ENCODE data around the gene LRTM2. TPM values are rescaled to one million over a fixed set of nuclear protein-coding genes. Genes with fewer than 3 reads are reported as not detected.

The LRTM2 gene
- total RNA-seq, 3 donors from 2014 or later: not detected

DNA sequence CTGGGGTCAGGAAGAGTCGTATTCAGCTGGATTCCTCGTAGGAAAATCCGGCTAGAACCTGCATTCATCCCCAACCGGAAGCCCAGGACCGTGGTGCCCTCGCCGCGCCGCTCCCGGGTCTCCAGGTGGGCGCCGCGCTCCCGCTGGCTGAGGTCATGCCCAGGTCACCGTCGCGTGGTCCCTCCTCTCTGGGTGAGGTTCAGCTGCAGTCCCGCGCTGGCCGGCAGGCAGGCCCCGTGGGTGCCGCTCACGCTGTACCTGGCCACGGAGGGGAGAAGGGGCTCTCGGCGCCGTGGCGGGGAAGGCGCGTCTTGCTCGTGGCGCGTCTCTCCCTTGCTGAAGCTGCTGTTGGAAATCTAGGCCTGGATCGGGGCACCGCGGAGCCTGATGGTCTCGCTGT, 44.5 kb downstream of the LRTM2 start:
- Histone ChIP-seq H3K36me3 (no peaks in the 10 kb centered on the region), H3K27ac (no peak overlapping the region), H3K4me1 (no peaks in the 10 kb centered on the region), H3K27me3 (peaks cover 0 to 7% of the 10 kb centered on the region in 2 donors), H3K9me3 (peaks cover 0 to 8% of the 10 kb centered on the region in 2 donors), H3K4me3 (no peak overlapping the region)
- DNase-seq (ENCODE audit: low spot score in 2 of 2): no peak
- intact Hi-C loops (cut with DNase I; ENCODE audit: low total_unique reads): no loop called here
- TF ChIP-seq, protein P1, sequence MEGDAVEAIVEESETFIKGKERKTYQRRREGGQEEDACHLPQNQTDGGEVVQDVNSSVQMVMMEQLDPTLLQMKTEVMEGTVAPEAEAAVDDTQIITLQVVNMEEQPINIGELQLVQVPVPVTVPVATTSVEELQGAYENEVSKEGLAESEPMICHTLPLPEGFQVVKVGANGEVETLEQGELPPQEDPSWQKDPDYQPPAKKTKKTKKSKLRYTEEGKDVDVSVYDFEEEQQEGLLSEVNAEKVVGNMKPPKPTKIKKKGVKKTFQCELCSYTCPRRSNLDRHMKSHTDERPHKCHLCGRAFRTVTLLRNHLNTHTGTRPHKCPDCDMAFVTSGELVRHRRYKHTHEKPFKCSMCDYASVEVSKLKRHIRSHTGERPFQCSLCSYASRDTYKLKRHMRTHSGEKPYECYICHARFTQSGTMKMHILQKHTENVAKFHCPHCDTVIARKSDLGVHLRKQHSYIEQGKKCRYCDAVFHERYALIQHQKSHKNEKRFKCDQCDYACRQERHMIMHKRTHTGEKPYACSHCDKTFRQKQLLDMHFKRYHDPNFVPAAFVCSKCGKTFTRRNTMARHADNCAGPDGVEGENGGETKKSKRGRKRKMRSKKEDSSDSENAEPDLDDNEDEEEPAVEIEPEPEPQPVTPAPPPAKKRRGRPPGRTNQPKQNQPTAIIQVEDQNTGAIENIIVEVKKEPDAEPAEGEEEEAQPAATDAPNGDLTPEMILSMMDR (IDR thresholded peaks at IDR 0.05): no peak
- TF ChIP-seq POLR2A (IDR thresholded peaks at IDR 0.05) (no peak), POLR2AphosphoS5 (IDR thresholded peaks at IDR 0.05) (no peak)

DNA sequence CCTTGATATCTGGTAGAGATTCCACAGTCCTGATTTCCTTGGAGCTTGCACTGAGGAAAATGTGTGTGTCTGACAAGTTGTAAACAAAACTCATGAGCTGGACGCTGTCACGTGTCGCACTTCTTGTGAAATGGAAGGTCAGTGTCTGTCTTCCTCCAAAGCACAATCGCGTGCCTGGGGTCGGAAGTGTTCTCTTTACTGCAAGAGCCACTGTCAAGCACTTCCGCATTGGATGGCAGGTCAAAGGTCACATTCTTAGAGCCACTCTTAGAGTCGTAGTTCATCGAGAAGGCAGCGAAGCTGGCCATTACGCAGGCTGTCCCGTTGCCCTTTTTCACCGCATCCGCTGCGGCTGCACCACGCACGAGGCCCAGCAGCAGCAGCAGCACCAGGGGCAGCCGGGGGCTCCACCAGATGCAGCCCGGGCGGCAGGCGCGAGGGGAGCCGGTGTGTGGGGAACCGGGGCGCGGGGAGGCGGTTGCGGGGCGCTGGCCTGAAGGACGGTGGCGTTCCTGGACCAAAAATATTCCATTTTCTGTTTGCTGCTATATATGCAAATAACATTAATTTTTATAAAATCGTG, 45.0 kb downstream of the LRTM2 start:
- peaks cover 0 to 7% of the 10 kb centered on the region in 2 donors for H3K27me3 ChIP-seq
- no peaks in the 10 kb centered on the region for H3K36me3 ChIP-seq
- H3K27ac ChIP-seq: no peak overlapping the region
- peaks cover 0 to 8% of the 10 kb centered on the region in 2 donors for H3K9me3 ChIP-seq
- H3K4me1 ChIP-seq: no peaks in the 10 kb centered on the region
- DNase-seq (ENCODE audit: low spot score in 2 of 2): no peak
- no peak overlapping the region for H3K4me3 ChIP-seq
- intact Hi-C loops (cut with DNase I; ENCODE audit: low total_unique reads): no loop called here
- TF ChIP-seq POLR2A (IDR thresholded peaks at IDR 0.05) (no peak), POLR2AphosphoS5 (IDR thresholded peaks at IDR 0.05) (no peak)
- TF ChIP-seq, protein P1 (IDR thresholded peaks at IDR 0.05): no peak

DNA sequence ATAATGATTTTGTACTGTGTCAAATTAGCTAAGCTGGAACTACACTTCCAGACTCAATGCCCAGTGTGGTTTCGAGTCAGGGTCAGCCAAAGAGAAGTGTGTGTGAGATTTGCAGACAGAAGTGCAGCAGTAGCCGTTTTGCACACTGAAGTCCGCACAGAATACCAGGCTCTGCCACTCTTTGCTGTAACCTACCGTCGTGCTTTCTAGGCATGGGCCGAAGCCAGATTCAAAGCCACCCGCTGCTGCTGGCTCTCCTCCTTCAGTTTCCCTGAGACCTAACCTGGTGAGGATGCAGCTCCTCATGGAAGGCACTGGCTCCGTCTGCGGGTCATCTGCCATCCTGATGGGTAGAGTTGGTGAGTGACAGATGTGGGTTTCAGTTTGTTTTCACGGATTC, 48.8 kb downstream of the LRTM2 start:
- peak in 1 of 2 donors; percentile 7 for DNase-seq (ENCODE audit: low spot score in 2 of 2)
- peaks cover 0 to 7% of the 10 kb centered on the region in 2 donors for H3K27me3 ChIP-seq
- intact Hi-C loops (cut with DNase I; ENCODE audit: low total_unique reads): no loop called here

GRCh38 chr12:1870086-1870485, 49.7 kb downstream of the LRTM2 start:
- no peaks in the 10 kb centered on the region for H3K36me3 ChIP-seq
- H3K4me1 ChIP-seq: no peaks in the 10 kb centered on the region
- no peaks in the 10 kb centered on the region for H3K27me3 ChIP-seq
- no peak overlapping the region for H3K27ac ChIP-seq
- peak in 1 of 2 donors; percentile 7 for DNase-seq (ENCODE audit: low spot score in 2 of 2)
- no peak overlapping the region for H3K4me3 ChIP-seq
- intact Hi-C loops (cut with DNase I; ENCODE audit: low total_unique reads): no loop called here
- TF ChIP-seq POLR2A (IDR thresholded peaks at IDR 0.05) (no peak), POLR2AphosphoS5 (IDR thresholded peaks at IDR 0.05) (no peak)
- TF ChIP-seq, protein P1 (IDR thresholded peaks at IDR 0.05): no peak
- peaks cover 0 to 8% of the 10 kb centered on the region in 2 donors for H3K9me3 ChIP-seq

More for the DNA sequence above, 48.8 kb downstream of the LRTM2 start:
- no peak for TF ChIP-seq POLR2AphosphoS5 (IDR thresholded peaks at IDR 0.05)
- TF ChIP-seq, protein P1 (IDR thresholded peaks at IDR 0.05): no peak
- no peak for TF ChIP-seq POLR2A (IDR thresholded peaks at IDR 0.05)
- H3K4me3 ChIP-seq: no peak overlapping the region
- H3K9me3 ChIP-seq: peaks cover 0 to 8% of the 10 kb centered on the region in 2 donors
- H3K27ac ChIP-seq: no peak overlapping the region
- H3K4me1 ChIP-seq: no peaks in the 10 kb centered on the region
- no peaks in the 10 kb centered on the region for H3K36me3 ChIP-seq

DNA sequence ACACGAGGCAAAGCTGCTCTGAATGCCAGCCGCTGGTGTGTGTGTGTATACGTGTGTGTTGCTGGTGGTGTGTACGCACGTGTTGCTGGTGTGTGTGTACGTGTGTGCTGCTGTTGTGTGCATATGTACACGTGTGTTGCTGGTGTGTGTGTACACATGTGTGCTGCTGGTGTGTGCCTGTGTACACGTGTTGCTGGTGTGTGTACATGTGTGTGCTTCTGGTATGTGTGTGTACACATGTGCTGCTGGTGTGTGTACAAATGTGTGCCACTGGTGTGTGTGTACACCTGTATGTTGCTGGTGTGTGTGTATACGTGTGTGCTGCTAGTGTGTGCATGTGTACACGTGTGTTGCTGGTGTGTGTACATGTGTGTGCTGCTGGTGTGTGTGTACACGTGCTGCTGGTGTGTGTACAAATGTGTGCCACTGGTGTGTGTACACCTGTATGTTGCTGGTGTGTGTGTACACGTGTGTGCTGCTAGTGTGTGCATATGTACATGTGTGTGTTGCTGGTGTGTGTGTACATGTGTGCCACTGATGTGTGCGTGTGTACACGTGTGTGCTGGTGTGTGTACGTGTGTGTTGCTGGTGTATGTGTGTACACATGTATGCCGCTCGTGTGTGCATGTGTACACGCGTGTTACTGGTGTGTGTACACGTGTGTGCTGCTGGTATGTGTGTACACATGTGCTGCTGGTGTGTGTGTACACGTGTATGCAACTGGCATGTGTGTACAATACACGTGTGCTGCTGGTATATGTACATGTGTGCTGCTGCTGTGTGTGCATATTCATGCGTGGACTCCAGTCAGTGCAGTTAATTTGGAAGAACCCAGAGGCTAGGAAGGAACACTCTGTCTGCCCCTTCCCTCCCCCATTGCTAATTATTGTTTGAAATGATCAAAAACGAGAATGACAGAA, 50.9 kb downstream of the LRTM2 start:
- TF ChIP-seq, protein P1 (IDR thresholded peaks at IDR 0.05): no peak
- no peak for TF ChIP-seq POLR2AphosphoS5 (IDR thresholded peaks at IDR 0.05)
- TF ChIP-seq POLR2A (IDR thresholded peaks at IDR 0.05): no peak
- intact Hi-C loops (cut with DNase I; ENCODE audit: low total_unique reads): no loop called here
- H3K9me3 ChIP-seq: peaks cover 0 to 8% of the 10 kb centered on the region in 2 donors

More for the DNA sequence above, 50.9 kb downstream of the LRTM2 start:
- DNase-seq (ENCODE audit: low spot score in 2 of 2): no peak
- Histone ChIP-seq H3K36me3 (no peaks in the 10 kb centered on the region), H3K27ac (no peak overlapping the region), H3K4me3 (no peak overlapping the region), H3K4me1 (no peaks in the 10 kb centered on the region), H3K27me3 (no peaks in the 10 kb centered on the region)
